HG03175 (cell line): ENCODE data around the gene MCTP1.

Experiments used
- ATAC-seq: cut with Tn5 transposase; IDR thresholded peaks from one replicate; pipeline ENCODE4 v1.9.1; 2021; ENCODE audit warnings: mild to moderate bottlenecking, moderate library complexity; ENCODE audit not compliant: unreplicated experiment

The MCTP1 gene

GRCh38 chr5:95191330-95191729, 93.6 kb downstream of the MCTP1 start:
- ATAC-seq = peak; percentile 95

DNA sequence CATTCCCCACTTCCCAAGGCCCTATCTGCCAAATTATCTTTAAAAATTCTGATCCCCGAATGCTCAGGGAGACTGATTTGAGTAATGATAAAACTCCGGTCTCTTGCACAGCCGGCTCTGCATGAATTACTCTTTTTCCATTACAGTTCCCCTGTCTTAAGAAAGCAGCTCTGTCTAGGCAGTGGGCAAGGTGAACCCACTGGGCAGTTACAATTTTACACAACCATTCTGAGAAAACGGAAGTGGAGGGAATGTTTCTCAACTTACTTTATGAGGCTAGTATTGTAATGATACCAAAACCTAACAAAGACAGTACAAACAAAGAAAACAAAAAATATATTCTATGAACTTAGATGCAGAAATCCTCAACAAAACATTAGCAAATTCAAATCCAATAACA, 100.0 kb downstream of the MCTP1 start:
- no peak for ATAC-seq

GRCh38 chr5:95181644-95182043, 103.2 kb downstream of the MCTP1 start:
- no peak for ATAC-seq

DNA sequence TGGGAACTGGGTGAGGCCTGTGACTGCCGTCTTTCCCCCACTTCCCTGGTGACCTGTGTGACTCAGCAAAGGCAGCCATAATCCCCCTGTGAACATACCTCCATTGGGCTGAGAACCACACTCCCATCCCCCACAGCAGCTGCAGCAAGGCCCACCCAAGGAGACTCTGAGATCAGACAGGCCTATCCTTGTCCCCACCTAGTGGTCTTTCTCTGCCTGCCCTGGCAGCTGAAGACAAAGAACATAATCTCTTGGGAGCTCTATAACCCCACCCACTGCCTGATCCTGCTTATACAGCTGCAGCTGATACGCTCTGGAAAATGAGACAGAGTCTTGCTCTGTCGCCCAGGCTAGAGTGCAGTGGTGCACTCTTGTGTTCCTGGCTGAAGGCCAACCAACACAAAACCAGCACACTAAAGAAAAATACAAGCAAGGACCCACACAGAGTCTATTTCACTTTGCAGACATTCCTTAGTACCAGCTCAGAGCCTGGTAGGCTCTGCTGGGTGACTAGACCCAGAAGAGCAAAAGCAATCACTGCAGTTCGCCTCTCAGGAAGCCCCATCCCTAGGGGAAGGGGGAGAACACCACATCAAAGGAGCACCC, 106.7 kb downstream of the MCTP1 start:
- no peak for ATAC-seq

DNA sequence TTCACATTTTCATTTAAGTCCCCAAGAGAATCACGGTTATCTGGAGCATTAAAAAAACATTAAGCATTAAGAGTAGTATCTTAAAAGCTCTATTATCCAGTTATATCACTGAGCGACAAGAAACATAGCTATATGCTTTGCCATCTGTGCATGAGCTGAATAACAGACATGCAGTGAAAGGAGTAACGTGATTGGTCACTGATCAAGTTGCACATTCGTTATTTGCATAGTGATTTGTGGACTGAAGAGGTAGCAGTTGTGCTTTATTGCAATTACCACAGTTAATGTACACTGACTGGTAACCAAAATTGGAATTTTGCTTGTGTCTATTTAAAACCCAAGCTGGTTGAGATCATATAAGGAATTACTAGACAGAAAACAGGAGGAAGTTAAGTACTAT, 107.4 kb downstream of the MCTP1 start:
- ATAC-seq = no peak

- ATAC-seq = no peak
Measured at GRCh38 chr5:95175106-95175505, 109.8 kb downstream of the MCTP1 start.

GRCh38 chr5:95172659-95173058, 112.2 kb downstream of the MCTP1 start:
- ATAC-seq = no peak

- no peak for ATAC-seq
Measured at GRCh38 chr5:95164861-95165260, 120.0 kb downstream of the MCTP1 start.

- ATAC-seq = no peak
Measured at GRCh38 chr5:95163079-95163478, 121.8 kb downstream of the MCTP1 start.

- ATAC-seq = peak; percentile 61
Measured at GRCh38 chr5:95162231-95162992, 122.5 kb downstream of the MCTP1 start.

GRCh38 chr5:95159603-95160002, 125.3 kb downstream of the MCTP1 start:
- no peak for ATAC-seq

- ATAC-seq = no peak
Measured at GRCh38 chr5:95155888-95156287, 129.0 kb downstream of the MCTP1 start.

DNA sequence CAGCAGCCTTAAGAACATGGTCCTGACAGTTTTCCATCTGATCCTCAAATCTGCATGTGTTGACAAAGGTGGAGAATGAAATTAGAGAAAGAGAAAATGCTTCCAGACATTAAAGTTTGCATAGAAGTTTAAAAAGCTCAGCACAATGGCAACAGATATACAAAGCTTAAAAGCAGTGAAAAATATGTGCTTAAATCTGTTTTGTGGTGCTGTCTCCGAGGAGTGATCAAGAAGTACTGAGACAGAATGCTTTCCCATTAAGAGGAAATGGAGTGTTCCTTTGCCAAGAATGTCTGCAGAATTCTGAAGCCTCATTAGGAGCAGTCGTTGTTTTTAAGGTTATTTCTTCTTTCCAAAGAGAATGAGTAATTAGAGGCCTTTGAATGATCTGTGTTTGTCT, 131.4 kb downstream of the MCTP1 start:
- ATAC-seq = no peak

DNA sequence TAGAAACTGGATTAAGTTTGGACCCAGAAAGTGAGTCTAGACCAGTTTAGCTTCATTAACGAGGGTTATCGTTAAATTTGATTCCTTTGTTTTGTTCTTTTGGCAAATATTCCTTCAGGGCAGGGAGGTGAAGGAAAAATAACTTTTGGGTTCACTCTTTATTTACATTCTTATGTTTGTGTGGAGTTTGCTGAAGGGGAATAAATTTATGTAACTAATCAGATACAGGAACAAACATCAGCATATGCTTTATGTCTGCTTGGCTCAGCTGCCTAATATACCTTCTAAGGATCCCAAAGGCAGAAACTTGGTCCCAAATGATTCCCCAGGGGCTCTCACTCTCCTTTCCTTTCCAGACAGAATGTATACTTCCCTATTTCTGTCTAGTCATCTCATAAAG, 132.4 kb downstream of the MCTP1 start:
- no peak for ATAC-seq

DNA sequence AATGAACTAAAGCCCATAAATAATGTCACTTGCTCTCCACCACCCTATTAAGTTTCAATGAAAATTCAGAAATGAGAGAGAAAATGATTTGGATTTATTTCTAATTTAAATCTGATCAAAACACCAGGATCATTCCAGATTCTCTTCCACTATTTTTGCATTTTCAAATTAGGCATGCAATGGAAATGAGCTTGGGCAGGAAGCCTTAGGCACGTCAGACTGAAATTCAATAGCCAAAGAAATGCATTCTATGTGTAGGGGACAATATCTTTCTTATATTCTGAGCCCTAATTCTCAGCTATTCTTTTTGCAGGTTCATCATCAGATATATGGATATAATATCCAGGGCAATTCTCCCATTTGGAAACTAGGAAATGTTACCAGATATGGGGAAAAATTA, 132.8 kb downstream of the MCTP1 start:
- ATAC-seq = no peak

- no peak for ATAC-seq
Measured at GRCh38 chr5:95151694-95152093, 133.2 kb downstream of the MCTP1 start.

DNA sequence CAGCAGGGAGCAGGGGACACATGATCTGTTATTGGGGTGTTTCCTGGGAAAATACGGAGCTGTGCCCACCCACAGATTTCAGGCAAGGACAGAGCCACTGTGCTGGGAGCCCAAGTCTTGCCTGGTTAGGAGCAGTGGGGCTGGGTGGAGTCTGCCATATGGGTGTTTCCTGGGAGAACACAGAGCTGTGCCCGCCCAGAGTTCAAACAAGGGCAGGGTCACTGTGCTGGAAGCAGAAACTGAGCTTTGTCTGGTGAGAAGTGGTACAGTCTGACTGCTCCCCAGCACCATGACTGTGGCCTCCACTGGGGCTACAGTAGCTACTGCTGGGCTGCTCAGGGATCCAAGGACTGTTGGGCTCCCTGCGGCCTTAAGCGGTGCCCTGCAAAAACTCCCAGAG, 135.5 kb downstream of the MCTP1 start:
- no peak for ATAC-seq

DNA sequence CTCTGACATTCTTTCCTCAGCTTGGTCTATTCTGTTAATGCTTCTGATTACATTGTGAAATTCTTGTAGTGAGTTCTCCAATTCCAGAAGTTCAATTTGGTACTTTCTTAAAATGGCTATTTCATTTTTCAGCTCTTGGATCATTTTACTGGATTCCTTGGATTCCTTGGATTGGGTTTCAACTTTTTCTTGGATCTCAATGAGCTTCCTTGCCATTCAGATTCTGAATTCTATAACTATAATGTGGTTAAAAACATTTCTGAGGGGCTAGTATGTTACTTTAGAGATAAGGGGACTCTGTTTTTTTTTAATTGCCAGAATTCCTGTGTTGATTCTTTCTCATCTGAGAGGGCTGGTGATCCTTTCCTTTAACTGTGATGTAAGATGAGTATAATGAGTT, 136.4 kb downstream of the MCTP1 start:
- no peak for ATAC-seq

GRCh38 chr5:95143858-95144257, 141.0 kb downstream of the MCTP1 start:
- peak; percentile 60 for ATAC-seq

DNA sequence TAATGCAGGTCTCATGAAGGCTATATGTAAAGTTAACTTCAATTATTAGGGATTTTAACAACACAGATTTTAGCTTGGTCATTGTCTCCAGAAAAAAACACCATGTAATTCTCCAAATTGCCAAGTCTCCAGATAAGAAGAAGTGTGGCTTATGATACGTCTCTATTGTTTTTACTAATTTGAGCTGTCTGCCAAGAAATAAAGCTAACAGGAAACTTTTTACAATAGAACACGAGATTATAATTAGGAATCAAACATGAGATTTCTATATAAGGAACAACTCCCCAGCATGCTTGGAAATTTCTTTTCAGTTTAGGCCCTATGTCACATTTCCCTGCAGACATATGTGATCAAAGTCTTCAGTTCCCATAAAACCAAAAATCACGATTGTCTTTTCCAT, 142.7 kb downstream of the MCTP1 start:
- no peak for ATAC-seq

GRCh38 chr5:95141141-95141540, 143.8 kb downstream of the MCTP1 start:
- no peak for ATAC-seq

GRCh38 chr5:95134326-95134725, 150.6 kb downstream of the MCTP1 start:
- no peak for ATAC-seq

- ATAC-seq = no peak
Measured at GRCh38 chr5:95132096-95132495, 152.8 kb downstream of the MCTP1 start.
